Progenitor cell of endocrine pancreas (in vitro differentiated cells): ENCODE data around the gene LPCAT3. TPM values are rescaled to one million over a fixed set of nuclear protein-coding genes. Genes with fewer than 3 reads are reported as not detected.

ENCODE experiments used
- DNase-seq: peaks from one replicate; pipeline ENCODE4 v3.0.0; 2021; ENCODE audit warnings: low spot score; ENCODE audit not compliant: unreplicated experiment
- H3K27ac Mint-ChIP-seq: 2 replicates; pipeline ENCODE4 v1.8.0; 2021; ENCODE audit warnings: mild to moderate bottlenecking, moderate library complexity, mixed read lengths
- H3K27me3 Mint-ChIP-seq: 2 replicates; pipeline ENCODE4 v1.8.0; 2021; ENCODE audit warnings: mixed read lengths
- H3K36me3 Mint-ChIP-seq: 2 replicates; pipeline ENCODE4 v1.8.0; 2022; ENCODE audit warnings: mixed read lengths; ENCODE audit not compliant: insufficient read depth
- H3K4me1 Mint-ChIP-seq: 2 replicates; pipeline ENCODE4 v1.8.0; 2021; ENCODE audit warnings: low read depth, mixed read lengths
- H3K4me3 Mint-ChIP-seq: 2 replicates; pipeline ENCODE4 v1.8.0; 2021; ENCODE audit warnings: low read depth, mild to moderate bottlenecking, moderate library complexity, mixed read lengths
- H3K9me3 Mint-ChIP-seq: 2 replicates; pipeline ENCODE4 v1.8.0; 2021; ENCODE audit warnings: low read depth, mixed read lengths
- total RNA-seq: library from RNA; stranded (reverse); gene quantifications from 2 replicates; pipeline ENCODE4 v1.2.1, GENCODE V29; 2021
- TF ChIP-seq, protein P1 (sequence below): fragments of 200-600 bp; sonication (generic); IDR thresholded peaks from one replicate; pipeline ENCODE4 v1.5.0; 2021; ENCODE audit warnings: antibody characterized with exemption, mild to moderate bottlenecking; ENCODE audit not compliant: unreplicated experiment

LPCAT3 gene
- total RNA-seq, 1 donor from 2014 or later, result 81.8 TPM

- DNase-seq, result no peak
- TF ChIP-seq, protein P1, sequence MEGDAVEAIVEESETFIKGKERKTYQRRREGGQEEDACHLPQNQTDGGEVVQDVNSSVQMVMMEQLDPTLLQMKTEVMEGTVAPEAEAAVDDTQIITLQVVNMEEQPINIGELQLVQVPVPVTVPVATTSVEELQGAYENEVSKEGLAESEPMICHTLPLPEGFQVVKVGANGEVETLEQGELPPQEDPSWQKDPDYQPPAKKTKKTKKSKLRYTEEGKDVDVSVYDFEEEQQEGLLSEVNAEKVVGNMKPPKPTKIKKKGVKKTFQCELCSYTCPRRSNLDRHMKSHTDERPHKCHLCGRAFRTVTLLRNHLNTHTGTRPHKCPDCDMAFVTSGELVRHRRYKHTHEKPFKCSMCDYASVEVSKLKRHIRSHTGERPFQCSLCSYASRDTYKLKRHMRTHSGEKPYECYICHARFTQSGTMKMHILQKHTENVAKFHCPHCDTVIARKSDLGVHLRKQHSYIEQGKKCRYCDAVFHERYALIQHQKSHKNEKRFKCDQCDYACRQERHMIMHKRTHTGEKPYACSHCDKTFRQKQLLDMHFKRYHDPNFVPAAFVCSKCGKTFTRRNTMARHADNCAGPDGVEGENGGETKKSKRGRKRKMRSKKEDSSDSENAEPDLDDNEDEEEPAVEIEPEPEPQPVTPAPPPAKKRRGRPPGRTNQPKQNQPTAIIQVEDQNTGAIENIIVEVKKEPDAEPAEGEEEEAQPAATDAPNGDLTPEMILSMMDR, result no peak
These were observed 11.6 kb downstream of the LPCAT3 start for GRCh38 chr12:7006639-7007038.

GRCh38 chr12:7005311-7005710, 13.0 kb downstream of the LPCAT3 start:
- peaks cover 9% of the 10 kb centered on the region for H3K36me3 Mint-ChIP-seq
- TF ChIP-seq, protein P1, result no peak
- H3K27ac Mint-ChIP-seq, result no peak overlapping the region
- H3K9me3 Mint-ChIP-seq, result no peaks in the 10 kb centered on the region
- no peaks in the 10 kb centered on the region for H3K27me3 Mint-ChIP-seq
- no peak for DNase-seq
- no peak overlapping the region for H3K4me3 Mint-ChIP-seq
- peaks cover 3% of the 10 kb centered on the region for H3K4me1 Mint-ChIP-seq

More at GRCh38 chr12:7006639-7007038, 11.6 kb downstream of the LPCAT3 start:
- no peaks in the 10 kb centered on the region for H3K27me3 Mint-ChIP-seq
- H3K36me3 Mint-ChIP-seq, result peaks cover 5% of the 10 kb centered on the region
- H3K4me3 Mint-ChIP-seq, result no peak overlapping the region
- no peaks in the 10 kb centered on the region for H3K9me3 Mint-ChIP-seq
- peaks cover 4% of the 10 kb centered on the region for H3K4me1 Mint-ChIP-seq
- H3K27ac Mint-ChIP-seq, result no peak overlapping the region

- H3K27me3 Mint-ChIP-seq, result no peaks in the 10 kb centered on the region
- H3K27ac Mint-ChIP-seq, result no peak overlapping the region
- no peak for DNase-seq
- peaks cover 9% of the 10 kb centered on the region for H3K36me3 Mint-ChIP-seq
- no peaks in the 10 kb centered on the region for H3K9me3 Mint-ChIP-seq
- TF ChIP-seq, protein P1, result no peak
- no peaks in the 10 kb centered on the region for H3K4me1 Mint-ChIP-seq
- H3K4me3 Mint-ChIP-seq, result no peak overlapping the region
These were observed 13.4 kb downstream of the LPCAT3 start for GRCh38 chr12:7004840-7005239.

- no peak for DNase-seq
- no peaks in the 10 kb centered on the region for H3K9me3 Mint-ChIP-seq
- no peak overlapping the region for H3K4me3 Mint-ChIP-seq
- H3K36me3 Mint-ChIP-seq, result peaks cover 9% of the 10 kb centered on the region
- H3K27ac Mint-ChIP-seq, result no peak overlapping the region
- H3K4me1 Mint-ChIP-seq, result no peaks in the 10 kb centered on the region
- H3K27me3 Mint-ChIP-seq, result no peaks in the 10 kb centered on the region
- TF ChIP-seq, protein P1, result no peak
These were observed 13.9 kb downstream of the LPCAT3 start for GRCh38 chr12:7004287-7004803.

DNA sequence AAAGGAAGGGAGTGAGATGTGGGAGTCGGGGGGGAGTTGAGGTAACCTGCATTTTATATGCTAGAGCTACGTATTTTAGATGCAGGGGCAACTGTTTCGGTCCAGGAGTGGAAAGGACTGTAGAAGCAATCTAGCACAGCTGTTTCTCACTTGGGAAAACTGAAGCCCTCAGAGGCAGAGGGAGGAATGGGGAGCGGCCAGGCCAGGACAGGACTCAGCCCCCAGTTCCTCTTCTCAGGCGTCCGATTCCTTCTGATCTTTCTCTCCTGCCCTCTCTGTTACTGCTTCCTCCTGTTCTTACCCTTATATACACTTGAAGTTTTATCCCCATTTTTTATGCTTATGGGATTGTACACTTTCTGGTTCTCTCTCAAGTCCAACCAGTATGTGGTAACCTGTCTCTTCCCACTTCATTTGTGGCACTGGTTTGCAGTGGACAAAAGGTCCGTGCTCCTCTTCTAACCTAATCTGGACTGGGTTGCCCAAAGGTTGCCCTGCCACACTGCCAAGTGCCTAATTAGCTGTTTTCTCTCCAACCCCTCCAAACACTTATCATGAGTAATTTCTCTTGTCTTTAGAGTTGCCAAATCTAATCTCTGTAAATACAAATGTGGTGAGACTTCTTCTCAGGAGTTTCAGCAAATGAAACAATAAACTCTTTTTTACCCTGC, 16.2 kb downstream of the LPCAT3 start:
- DNase-seq, result no peak
- H3K27ac Mint-ChIP-seq, result no peak overlapping the region
- peaks cover 8% of the 10 kb centered on the region for H3K36me3 Mint-ChIP-seq
- H3K27me3 Mint-ChIP-seq, result no peaks in the 10 kb centered on the region
- TF ChIP-seq, protein P1, result no peak
- no peaks in the 10 kb centered on the region for H3K4me1 Mint-ChIP-seq
- H3K4me3 Mint-ChIP-seq, result no peak overlapping the region
- no peaks in the 10 kb centered on the region for H3K9me3 Mint-ChIP-seq
